Activated T-helper 2 cell treated with anti-CD3 and anti-CD28 coated beads, Interferon-gamma antibody, Interleukin-2, Interleukin-4, amounts not matched to agents 10 μg/mL and 5 μg/mL and 100 μg/mL, durations not matched to agents 14 hours and 24 hours and 36 hours (primary cell): ENCODE measurements around the gene DACT2. TPM values are rescaled to one million over a fixed set of nuclear protein-coding genes. Genes with fewer than 3 reads are reported as not detected.
"Not testable (repeated sequence)": the region's sequence is repeated elsewhere in the genome, so short reads cannot be mapped to it uniquely, and the experiment has no call there.

Experiments used
- DNase-seq: peaks from one replicate; pipeline ENCODE4 v3.0.0; 2021; ENCODE audit warnings: low spot score
- H3K27ac Mint-ChIP-seq: one replicate; pipeline ENCODE4 v1.8.0; 2021; ENCODE audit warnings: mixed read lengths
- H3K27me3 Mint-ChIP-seq: one replicate; pipeline ENCODE4 v1.8.0; 2021; ENCODE audit warnings: low read depth, mixed read lengths
- H3K36me3 Mint-ChIP-seq: one replicate; pipeline ENCODE4 v1.8.0; 2021; ENCODE audit warnings: low read depth, mixed read lengths
- H3K4me1 Mint-ChIP-seq: one replicate; pipeline ENCODE4 v1.8.0; 2021; ENCODE audit warnings: low read depth, mixed read lengths
- H3K4me3 Mint-ChIP-seq: one replicate; pipeline ENCODE4 v1.8.0; 2021; ENCODE audit warnings: low read depth, mild to moderate bottlenecking, moderate library complexity, mixed read lengths
- H3K9me3 Mint-ChIP-seq: one replicate; pipeline ENCODE4 v1.8.0; 2021; ENCODE audit warnings: mixed read lengths
- intact Hi-C: fragments of 100-400 bp; cut with micrococcal nuclease; formaldehyde crosslinking; loops from one replicate; pipeline ENCODE4 v1.15.1; 2023
- total RNA-seq: library from RNA; stranded (reverse); gene quantifications from 2 replicates; pipeline ENCODE4 v1.2.3, GENCODE V29; 2022

DACT2 gene
- total RNA-seq, 1 donor from 2014 or later: 0.80 TPM

- H3K27me3 Mint-ChIP-seq: peaks cover 17% of the 10 kb centered on the region
Observed at GRCh38 chr6:168312125-168312507, 7.5 kb downstream of the DACT2 start.

GRCh38 chr6:168311410-168312124, 8.0 kb downstream of the DACT2 start:
- no peak overlapping the region for H3K27ac Mint-ChIP-seq
- no peaks in the 10 kb centered on the region for H3K4me1 Mint-ChIP-seq
- no peaks in the 10 kb centered on the region for H3K9me3 Mint-ChIP-seq
- intact Hi-C loops: no loop called here
- no peaks in the 10 kb centered on the region for H3K36me3 Mint-ChIP-seq
- H3K27me3 Mint-ChIP-seq: peaks cover 17% of the 10 kb centered on the region
- DNase-seq: no peak
- H3K4me3 Mint-ChIP-seq: no peak overlapping the region

More at GRCh38 chr6:168312125-168312507, 7.5 kb downstream of the DACT2 start:
- H3K4me1 Mint-ChIP-seq, DNase-seq, intact Hi-C loops, H3K4me3 Mint-ChIP-seq, H3K36me3 Mint-ChIP-seq, H3K9me3 Mint-ChIP-seq, H3K27ac Mint-ChIP-seq: not testable (repeated sequence)

DNA sequence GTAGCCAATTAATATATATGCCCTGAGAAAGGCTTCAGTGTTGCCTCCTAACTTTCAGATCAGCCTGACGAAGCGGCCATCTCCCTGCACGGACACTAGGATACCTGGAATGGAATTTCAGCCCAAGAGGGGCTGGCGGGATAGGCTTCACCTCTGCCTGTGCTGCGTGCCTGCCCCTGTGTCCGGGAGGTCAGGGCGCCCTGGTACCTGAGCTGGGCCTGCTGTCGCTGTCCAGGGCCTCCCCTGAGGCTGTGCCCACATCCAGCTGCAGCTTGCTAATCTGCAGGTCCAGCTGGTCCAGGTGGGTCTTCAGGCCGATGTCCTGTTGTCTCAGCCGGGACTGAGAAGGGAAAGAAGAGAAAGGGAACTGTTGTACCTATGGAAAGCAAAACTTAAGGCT, 8.6 kb downstream of the DACT2 start:
- intact Hi-C loops: no loop called here
- DNase-seq: no peak
- Mint-ChIP-seq H3K27me3 (peaks cover 16% of the 10 kb centered on the region), H3K4me3 (no peak overlapping the region), H3K27ac (no peak overlapping the region), H3K4me1 (no peaks in the 10 kb centered on the region), H3K36me3 (no peaks in the 10 kb centered on the region), H3K9me3 (no peaks in the 10 kb centered on the region)

DNA sequence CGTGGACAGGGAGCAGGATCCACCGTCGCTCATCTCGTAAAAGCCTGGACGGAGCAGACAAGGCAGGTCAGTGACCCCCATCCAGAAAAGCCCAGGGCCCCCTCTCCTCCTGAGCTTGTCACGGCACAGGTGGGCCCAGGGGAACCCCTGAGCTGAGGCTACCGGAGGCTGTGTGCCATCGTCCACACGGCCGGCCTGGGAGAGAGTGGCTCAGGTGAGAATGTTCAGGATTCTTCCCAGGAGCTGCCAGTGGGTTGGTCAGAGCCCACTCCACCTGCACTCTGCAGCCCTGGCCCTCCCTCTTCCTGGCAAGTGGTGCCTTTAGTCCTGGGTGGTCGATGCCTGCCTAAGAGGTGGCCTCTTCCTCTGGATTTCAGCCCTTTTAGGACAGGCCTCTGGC, 9.2 kb downstream of the DACT2 start:
- DNase-seq: no peak
- H3K4me1 Mint-ChIP-seq: no peaks in the 10 kb centered on the region
- intact Hi-C loops: no loop called here
- H3K36me3 Mint-ChIP-seq: no peaks in the 10 kb centered on the region
- no peak overlapping the region for H3K4me3 Mint-ChIP-seq
- H3K27ac Mint-ChIP-seq: no peak overlapping the region
- peaks cover 10% of the 10 kb centered on the region for H3K27me3 Mint-ChIP-seq
- H3K9me3 Mint-ChIP-seq: no peaks in the 10 kb centered on the region

DNA sequence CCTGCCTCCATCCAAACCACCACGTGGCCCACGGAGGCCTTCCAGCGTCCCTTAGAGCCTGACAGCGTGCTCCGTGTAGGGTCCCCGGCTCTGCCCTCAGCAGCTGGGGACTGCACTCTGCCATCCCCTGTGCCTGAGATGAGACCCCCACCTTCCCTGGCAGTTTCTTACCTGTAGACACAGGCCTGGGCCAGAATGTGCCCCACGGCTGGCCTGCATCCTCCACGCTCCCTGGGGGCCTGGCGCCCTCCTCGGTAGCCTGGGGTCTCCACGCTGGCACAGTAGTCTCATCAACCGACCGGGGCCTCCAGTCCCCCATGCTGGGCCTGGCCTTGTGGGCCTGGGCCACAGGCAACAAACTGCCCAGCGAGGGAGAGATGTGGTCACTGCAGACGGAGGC, 9.6 kb downstream of the DACT2 start:
- Mint-ChIP-seq H3K36me3 (no peaks in the 10 kb centered on the region), H3K27ac (no peak overlapping the region), H3K27me3 (peaks cover 8% of the 10 kb centered on the region), H3K4me3 (no peak overlapping the region), H3K9me3 (no peaks in the 10 kb centered on the region), H3K4me1 (no peaks in the 10 kb centered on the region)
- intact Hi-C loops: no loop called here
- DNase-seq: no peak

- Mint-ChIP-seq H3K27me3 (peaks cover 6% of the 10 kb centered on the region), H3K4me1 (no peaks in the 10 kb centered on the region), H3K4me3 (no peak overlapping the region), H3K36me3 (no peaks in the 10 kb centered on the region), H3K27ac (no peak overlapping the region), H3K9me3 (no peaks in the 10 kb centered on the region)
- intact Hi-C loops: no loop called here
- DNase-seq: no peak
Observed at GRCh38 chr6:168309183-168309582, 10.4 kb downstream of the DACT2 start.

- no peak overlapping the region for H3K4me3 Mint-ChIP-seq
- intact Hi-C loops: no loop called here
- H3K27me3 Mint-ChIP-seq: peaks cover under 1% of the 10 kb centered on the region
- H3K27ac Mint-ChIP-seq: no peak overlapping the region
- no peaks in the 10 kb centered on the region for H3K36me3 Mint-ChIP-seq
- H3K9me3 Mint-ChIP-seq: no peaks in the 10 kb centered on the region
- no peak for DNase-seq
- H3K4me1 Mint-ChIP-seq: no peaks in the 10 kb centered on the region
Observed at GRCh38 chr6:168308390-168309144, 11.0 kb downstream of the DACT2 start.

- H3K9me3 Mint-ChIP-seq: no peaks in the 10 kb centered on the region
- H3K4me3 Mint-ChIP-seq: no peak overlapping the region
- DNase-seq: no peak
- intact Hi-C loops: no loop called here
- no peaks in the 10 kb centered on the region for H3K36me3 Mint-ChIP-seq
- H3K27me3 Mint-ChIP-seq: peaks cover 2% of the 10 kb centered on the region
- H3K4me1 Mint-ChIP-seq: no peaks in the 10 kb centered on the region
- no peak overlapping the region for H3K27ac Mint-ChIP-seq
Observed at GRCh38 chr6:168307695-168308021, 11.9 kb downstream of the DACT2 start.

GRCh38 chr6:168307015-168307694, 12.4 kb downstream of the DACT2 start:
- no peak overlapping the region for H3K4me3 Mint-ChIP-seq
- intact Hi-C loops: no loop called here
- no peak for DNase-seq
- no peaks in the 10 kb centered on the region for H3K9me3 Mint-ChIP-seq
- no peak overlapping the region for H3K27ac Mint-ChIP-seq
- no peaks in the 10 kb centered on the region for H3K4me1 Mint-ChIP-seq
- peaks cover 2% of the 10 kb centered on the region for H3K27me3 Mint-ChIP-seq
- no peaks in the 10 kb centered on the region for H3K36me3 Mint-ChIP-seq

- DNase-seq: no peak
- no peak overlapping the region for H3K4me3 Mint-ChIP-seq
- intact Hi-C loops: no loop called here
- no peaks in the 10 kb centered on the region for H3K9me3 Mint-ChIP-seq
- H3K27ac Mint-ChIP-seq: no peak overlapping the region
- peaks cover 2% of the 10 kb centered on the region for H3K27me3 Mint-ChIP-seq
- H3K36me3 Mint-ChIP-seq: no peaks in the 10 kb centered on the region
- peaks cover 3% of the 10 kb centered on the region for H3K4me1 Mint-ChIP-seq
Observed at GRCh38 chr6:168305863-168306262, 13.7 kb downstream of the DACT2 start.

GRCh38 chr6:168305096-168305749, 14.4 kb downstream of the DACT2 start:
- no peaks in the 10 kb centered on the region for H3K36me3 Mint-ChIP-seq
- no peak overlapping the region for H3K27ac Mint-ChIP-seq
- no peak for DNase-seq
- H3K4me3 Mint-ChIP-seq: no peak overlapping the region
- no peaks in the 10 kb centered on the region for H3K9me3 Mint-ChIP-seq
- peaks cover 2% of the 10 kb centered on the region for H3K27me3 Mint-ChIP-seq
- peaks cover 3% of the 10 kb centered on the region for H3K4me1 Mint-ChIP-seq
- intact Hi-C loops: no loop called here

- no peak overlapping the region for H3K4me3 Mint-ChIP-seq
- no peak for DNase-seq
- no peaks in the 10 kb centered on the region for H3K36me3 Mint-ChIP-seq
- no peaks in the 10 kb centered on the region for H3K9me3 Mint-ChIP-seq
- intact Hi-C loops: no loop called here
- H3K27me3 Mint-ChIP-seq: peaks cover 2% of the 10 kb centered on the region
- H3K27ac Mint-ChIP-seq: no peak overlapping the region
- H3K4me1 Mint-ChIP-seq: peaks cover 3% of the 10 kb centered on the region
Observed at GRCh38 chr6:168304752-168305015, 14.9 kb downstream of the DACT2 start.
